Measurements from ENCODE around the gene PHC2.

GRCh38 chr1:33327587-33328325, 103.1 kb downstream of the PHC2 start:
- TF ChIP-seq CTCF (IDR thresholded peaks at IDR 0.05; ENCODE audit: low read length), result no peak
- TF ChIP-seq EZH2 (IDR thresholded peaks at IDR 0.05; ENCODE audit: borderline replicate concordance, low read length), result no peak
